GM12892 (cell line): ENCODE results near the gene C1QTNF9.
"Not testable (repeated sequence)": the region's sequence is repeated elsewhere in the genome, so short reads cannot be mapped to it uniquely, and the experiment has no call there.

ENCODE experiments used
- DNase-seq: peaks from one replicate; pipeline ENCODE4 v3.0.0; 2011; ENCODE audit not compliant: insufficient read length
- FAIRE-seq: peaks from 2 replicates; lab custom pipeline; 2011; peaks lifted over from hg19 to GRCh38; lab: Jason Lieb, UNC
- POLR2A ChIP-seq: IDR thresholded peaks from 2 replicates; pipeline ENCODE4 v1.6.1; 2011; ENCODE audit warnings: low read depth, low read length, control low read depth
- POLR2AphosphoS5 ChIP-seq: IDR thresholded peaks from 2 replicates; pipeline ENCODE4 v1.6.1; 2011; ENCODE audit warnings: low read depth, low read length, control low read depth
- TAF1 ChIP-seq: IDR thresholded peaks from 2 replicates; pipeline ENCODE4 v1.6.1; 2011; ENCODE audit warnings: low read depth, mild to moderate bottlenecking, control low read depth, low read length, borderline replicate concordance

The C1QTNF9 gene

DNA sequence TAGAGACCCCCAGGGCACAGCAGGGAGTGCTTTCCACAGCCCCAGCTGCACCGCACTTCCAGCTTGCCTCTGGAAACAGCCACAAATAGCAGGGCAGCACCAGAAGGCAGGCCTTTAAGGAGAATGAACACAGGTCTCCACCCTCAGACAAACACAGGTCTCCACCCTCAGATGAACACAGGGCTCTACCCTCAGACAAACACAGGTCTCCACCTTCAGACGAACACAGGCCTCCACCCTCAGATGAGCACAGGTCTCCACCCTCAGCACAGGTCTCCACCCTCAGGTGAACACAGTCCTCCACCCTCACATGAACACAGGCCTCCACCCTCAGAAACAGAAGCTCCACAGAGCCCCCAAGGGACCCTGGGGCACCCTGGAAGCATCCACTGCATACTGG is 51.7 kb downstream of the C1QTNF9 start:
- DNase-seq (no peak), FAIRE-seq (no peak)
- TF ChIP-seq POLR2A (no peak), POLR2AphosphoS5 (no peak), TAF1 (no peak)

GRCh38 chr13:24361852-24362366 is 52.5 kb downstream of the C1QTNF9 start:
- no peak for DNase-seq
- FAIRE-seq: no peak
- TF ChIP-seq TAF1 (no peak), POLR2A (no peak), POLR2AphosphoS5 (no peak)

DNA sequence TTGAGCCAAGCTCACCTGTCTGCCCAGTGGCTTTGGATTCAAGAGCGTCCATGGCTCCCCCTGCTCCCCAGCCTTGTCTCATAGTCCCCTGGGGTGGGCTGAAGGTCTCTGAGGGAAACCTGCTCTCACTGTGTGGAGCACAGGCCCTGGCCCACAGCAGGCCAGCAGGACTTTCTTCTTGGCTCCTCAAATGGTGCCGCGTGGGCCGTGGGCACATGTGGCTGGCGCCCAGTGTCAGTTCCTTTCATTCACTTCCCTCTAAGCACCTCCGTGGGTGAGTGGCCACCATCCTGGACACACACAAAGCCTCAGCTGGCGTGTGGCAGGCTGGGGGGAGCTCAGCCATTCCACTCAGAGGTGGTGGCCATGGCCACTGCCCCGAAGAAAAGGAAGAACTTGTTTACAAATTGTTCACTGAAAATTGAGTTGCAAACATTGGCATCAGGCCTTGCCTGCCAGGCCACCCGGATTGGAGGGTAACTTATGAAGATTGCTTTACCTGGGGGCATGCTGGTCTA is 53.1 kb downstream of the C1QTNF9 start:
- no peak for FAIRE-seq
- no peak for DNase-seq
- TF ChIP-seq POLR2AphosphoS5: no peak
- no peak for TF ChIP-seq POLR2A
- TF ChIP-seq TAF1: no peak

DNA sequence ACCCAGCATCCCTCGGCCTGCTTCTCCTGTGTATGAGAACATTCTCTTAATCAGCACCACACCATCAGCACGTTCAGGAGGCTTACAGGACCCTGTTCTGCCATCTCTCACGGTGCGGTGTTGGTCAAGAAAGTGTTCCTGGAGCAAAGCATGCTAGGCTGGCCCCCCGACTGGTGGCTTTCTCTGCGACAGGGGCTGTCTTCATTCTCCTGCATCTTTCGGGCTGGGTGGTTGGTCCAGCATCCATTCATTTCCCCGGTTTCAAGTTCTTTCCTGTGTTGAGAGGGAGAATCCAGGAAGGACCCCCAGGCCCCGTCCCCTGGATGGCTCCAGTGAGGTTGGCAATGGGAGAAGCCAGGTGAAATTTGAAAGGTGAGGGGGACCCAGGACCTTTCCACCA is 55.8 kb downstream of the C1QTNF9 start:
- DNase-seq (no peak), FAIRE-seq (no peak)
- TF ChIP-seq TAF1: no peak
- TF ChIP-seq POLR2AphosphoS5: no peak
- no peak for TF ChIP-seq POLR2A

DNA sequence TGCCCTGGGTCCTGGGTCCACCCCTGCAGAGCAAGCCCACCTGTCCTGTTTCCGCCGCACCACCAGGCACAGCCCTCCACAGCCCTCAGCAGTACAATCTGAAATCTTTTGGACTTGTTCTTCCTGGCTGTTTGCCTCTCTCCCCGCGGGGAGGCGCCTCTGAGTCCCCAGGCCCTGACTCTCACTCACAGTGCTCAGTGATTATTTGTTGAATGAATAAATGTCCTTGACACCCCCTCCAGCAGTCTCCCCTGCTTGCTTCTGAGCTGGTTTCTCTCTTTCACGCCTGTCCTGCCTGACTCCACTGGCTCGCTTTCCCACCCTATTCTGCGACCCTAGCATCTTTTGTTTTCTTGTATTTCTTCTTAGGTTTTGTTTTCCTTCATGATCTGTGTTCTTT is 56.9 kb downstream of the C1QTNF9 start:
- DNase-seq, FAIRE-seq: not testable (repeated sequence)

- FAIRE-seq, DNase-seq: not testable (repeated sequence)
These were observed 61.9 kb downstream of the C1QTNF9 start for GRCh38 chr13:24371273-24371672.
